ENCODE data around the gene PCSK1.

Gene PCSK1

DNA sequence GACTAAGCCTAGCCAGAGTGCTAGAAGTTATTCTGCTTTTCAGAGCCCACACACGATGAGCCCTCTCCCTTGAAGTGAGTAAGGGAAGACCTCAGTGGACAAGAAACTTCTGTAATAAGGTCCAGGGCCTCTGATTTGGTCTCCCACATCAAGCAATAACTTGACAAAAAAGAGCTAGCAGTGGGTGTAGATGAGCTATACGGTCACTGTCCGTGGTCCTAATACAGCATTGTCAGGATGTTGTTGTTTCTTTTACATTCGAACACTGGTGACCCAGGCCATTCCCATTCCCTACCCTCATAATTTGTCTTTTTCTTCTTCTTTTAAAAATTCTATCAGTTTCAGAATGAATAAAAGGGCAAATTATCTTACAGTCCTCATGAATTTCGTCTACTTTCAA lies 5.2 kb downstream of the PCSK1 start:
- TF ChIP-seq, protein P1, sequence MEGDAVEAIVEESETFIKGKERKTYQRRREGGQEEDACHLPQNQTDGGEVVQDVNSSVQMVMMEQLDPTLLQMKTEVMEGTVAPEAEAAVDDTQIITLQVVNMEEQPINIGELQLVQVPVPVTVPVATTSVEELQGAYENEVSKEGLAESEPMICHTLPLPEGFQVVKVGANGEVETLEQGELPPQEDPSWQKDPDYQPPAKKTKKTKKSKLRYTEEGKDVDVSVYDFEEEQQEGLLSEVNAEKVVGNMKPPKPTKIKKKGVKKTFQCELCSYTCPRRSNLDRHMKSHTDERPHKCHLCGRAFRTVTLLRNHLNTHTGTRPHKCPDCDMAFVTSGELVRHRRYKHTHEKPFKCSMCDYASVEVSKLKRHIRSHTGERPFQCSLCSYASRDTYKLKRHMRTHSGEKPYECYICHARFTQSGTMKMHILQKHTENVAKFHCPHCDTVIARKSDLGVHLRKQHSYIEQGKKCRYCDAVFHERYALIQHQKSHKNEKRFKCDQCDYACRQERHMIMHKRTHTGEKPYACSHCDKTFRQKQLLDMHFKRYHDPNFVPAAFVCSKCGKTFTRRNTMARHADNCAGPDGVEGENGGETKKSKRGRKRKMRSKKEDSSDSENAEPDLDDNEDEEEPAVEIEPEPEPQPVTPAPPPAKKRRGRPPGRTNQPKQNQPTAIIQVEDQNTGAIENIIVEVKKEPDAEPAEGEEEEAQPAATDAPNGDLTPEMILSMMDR (IDR thresholded peaks at IDR 0.05): no peak
- no peak for DNase-seq (ENCODE audit: low spot score)
- H3K4me3 ChIP-seq: no peak overlapping the region
- no peak overlapping the region for H3K27ac ChIP-seq

DNA sequence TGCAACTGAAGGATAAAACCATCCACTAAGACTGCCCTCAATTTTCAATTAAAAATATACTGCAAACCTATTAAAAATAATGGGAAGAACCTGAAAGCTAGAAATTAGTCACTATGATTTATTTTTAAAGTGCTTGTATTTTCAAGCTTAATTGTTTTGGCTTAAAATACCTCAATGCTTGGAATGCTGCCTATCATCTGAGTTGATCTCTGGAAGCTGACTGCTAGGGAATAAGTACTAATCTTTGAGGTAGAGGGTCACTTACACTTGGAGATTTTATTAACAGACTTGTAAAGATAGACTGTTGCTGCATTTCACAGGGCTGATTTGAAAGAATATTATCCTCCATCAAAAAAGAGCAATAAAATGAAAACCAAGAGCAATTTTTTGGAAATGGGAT lies 6.2 kb downstream of the PCSK1 start:
- TF ChIP-seq, protein P1 (IDR thresholded peaks at IDR 0.05): no peak
- no peak for DNase-seq (ENCODE audit: low spot score)
- H3K4me3 ChIP-seq: no peak overlapping the region
- no peak overlapping the region for H3K27ac ChIP-seq

DNA sequence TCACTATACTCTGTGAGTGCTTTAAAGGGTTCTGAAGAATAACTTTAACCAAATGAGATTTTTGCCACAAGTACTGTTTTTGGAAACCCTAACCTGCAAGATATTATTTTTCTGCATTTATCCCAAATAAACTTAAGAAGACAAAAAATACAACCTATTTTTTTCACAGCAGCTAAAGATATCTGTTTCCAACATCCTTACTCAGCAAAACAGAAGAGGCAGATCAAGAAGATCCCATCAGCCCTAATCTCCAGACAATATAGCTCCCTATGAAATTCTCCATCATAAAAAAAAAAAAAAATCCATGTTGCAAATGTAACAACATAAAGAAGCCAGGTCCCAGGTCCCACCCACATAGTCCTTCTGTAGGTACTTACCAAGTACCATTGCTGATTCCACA lies 7.6 kb downstream of the PCSK1 start:
- Histone ChIP-seq H3K4me3 (no peak overlapping the region), H3K27ac (no peak overlapping the region)
- DNase-seq (ENCODE audit: low spot score): no peak
- TF ChIP-seq, protein P1 (IDR thresholded peaks at IDR 0.05): no peak

DNA sequence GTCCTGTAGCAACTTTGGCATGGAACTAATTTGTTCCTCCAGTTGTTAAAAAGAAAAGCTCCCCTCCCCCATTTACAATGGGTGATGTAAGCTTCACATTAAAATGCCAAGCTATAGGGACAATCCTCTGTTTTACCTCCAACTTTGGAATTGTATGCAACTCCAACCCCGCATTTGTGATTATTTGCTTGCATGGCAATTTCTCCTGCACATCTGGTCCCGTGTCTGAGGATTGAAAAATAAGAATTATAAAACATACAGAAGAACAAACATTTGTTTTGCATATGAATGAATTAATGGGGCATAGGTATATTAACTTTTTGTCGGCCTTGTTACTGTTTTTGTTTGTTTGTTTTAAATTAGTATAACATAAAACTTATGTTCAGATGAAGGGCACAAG lies 17.2 kb downstream of the PCSK1 start:
- Histone ChIP-seq H3K27ac (no peak overlapping the region), H3K4me3 (no peak overlapping the region)
- DNase-seq (ENCODE audit: low spot score): no peak
- TF ChIP-seq, protein P1 (IDR thresholded peaks at IDR 0.05): no peak

DNA sequence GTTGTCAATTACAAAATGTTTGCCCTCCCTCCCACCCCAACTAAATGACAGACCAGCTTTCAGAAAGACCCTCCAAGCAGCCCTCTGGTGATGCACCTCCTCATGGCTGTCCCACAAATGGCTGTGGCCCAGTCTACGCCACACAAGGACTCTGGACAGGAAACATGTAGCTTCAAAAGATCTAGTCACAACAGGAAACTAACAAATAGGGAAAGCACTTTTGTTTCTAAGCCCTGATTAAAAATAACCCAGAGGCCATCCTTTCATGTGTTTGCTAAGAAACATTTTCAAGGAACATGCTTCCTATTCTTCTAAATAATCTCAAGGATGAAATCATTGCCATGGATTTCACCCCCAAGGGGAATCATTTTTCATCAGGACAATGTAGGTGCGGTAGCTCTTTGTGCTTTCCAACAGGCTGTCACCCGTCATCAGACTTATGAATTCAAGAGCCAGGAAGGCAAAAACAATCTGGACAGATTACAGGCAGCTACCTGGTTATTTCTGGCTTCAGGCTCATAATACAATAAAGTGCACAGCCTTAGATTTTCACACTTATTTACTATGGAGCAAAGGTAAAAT lies 20.1 kb downstream of the PCSK1 start:
- TF ChIP-seq, protein P1 (IDR thresholded peaks at IDR 0.05): no peak

DNA sequence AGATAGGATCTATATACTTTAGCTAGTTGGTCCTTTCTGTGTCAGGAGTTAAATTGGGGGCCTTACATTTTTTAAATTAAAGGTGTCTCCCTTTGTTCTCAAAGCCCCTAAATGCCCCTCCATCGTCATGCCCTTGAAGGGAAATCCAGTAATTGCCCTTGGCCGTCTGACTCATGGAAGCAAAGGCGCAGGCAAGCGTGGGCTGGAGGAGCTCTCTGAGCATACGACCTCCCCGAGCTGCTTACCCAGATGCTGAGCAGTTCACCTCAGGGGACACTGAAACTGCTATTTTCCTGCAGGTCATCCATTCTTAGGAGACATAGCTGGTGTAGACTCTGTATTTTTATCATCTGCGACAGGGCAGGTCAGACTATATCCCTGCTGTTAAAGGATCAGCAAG lies 23.0 kb downstream of the PCSK1 start:
- TF ChIP-seq, protein P1 (IDR thresholded peaks at IDR 0.05): no peak
- no peak for DNase-seq (ENCODE audit: low spot score)
- Histone ChIP-seq H3K4me3 (no peak overlapping the region), H3K27ac (no peak overlapping the region)

More for the DNA sequence above, 20.1 kb downstream of the PCSK1 start:
- no peak overlapping the region for H3K27ac ChIP-seq
- DNase-seq (ENCODE audit: low spot score): no peak
- no peak overlapping the region for H3K4me3 ChIP-seq

DNA sequence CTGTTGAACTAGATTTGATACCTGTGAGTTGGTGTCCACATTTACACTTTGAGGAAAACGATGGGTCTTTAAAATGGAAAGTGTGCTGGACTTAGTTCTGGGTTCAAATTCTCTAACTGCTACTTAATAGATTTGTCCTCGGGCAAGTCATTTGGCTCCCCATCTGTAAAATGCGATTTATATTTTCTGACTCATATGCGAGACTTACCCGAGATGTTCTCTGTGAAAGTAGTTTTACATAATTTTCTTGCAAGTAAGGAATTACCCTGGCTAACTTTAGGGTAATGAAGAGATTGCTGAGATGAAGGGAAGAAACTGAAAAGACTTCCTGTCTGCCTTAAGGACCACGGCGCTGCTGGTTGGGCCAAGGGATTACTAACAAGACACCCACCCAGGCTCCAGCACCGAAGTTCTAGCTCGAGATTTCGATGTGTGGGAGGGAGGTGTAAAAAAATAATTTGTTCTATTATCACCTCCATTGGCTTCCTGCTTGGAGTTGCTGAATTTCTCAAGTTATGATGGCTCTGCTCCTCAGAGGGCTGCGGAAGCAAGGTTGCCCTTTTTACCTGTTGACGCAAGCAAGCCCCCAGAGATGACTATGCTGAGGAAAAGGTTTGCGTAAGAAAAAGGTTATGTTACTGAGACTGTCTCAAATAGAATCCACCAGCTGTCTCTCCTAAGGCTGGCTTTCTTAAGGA lies 24.1 kb downstream of the PCSK1 start:
- TF ChIP-seq, protein P1 (IDR thresholded peaks at IDR 0.05): no peak
- peak overlapping the region in 1 of 2 donors; percentile 50 for H3K27ac ChIP-seq
- no peak for DNase-seq (ENCODE audit: low spot score)
- no peak overlapping the region for H3K4me3 ChIP-seq
